ENCODE measurements around the gene ASTN1. TPM values are rescaled to one million over a fixed set of nuclear protein-coding genes. Genes with fewer than 3 reads are reported as not detected.
A peak's percentile ranks its signal among the peaks of the same experiment; 100 is the strongest.

Gene ASTN1
- total RNA-seq, 2 experiments from 2014 or later, result not detected

DNA sequence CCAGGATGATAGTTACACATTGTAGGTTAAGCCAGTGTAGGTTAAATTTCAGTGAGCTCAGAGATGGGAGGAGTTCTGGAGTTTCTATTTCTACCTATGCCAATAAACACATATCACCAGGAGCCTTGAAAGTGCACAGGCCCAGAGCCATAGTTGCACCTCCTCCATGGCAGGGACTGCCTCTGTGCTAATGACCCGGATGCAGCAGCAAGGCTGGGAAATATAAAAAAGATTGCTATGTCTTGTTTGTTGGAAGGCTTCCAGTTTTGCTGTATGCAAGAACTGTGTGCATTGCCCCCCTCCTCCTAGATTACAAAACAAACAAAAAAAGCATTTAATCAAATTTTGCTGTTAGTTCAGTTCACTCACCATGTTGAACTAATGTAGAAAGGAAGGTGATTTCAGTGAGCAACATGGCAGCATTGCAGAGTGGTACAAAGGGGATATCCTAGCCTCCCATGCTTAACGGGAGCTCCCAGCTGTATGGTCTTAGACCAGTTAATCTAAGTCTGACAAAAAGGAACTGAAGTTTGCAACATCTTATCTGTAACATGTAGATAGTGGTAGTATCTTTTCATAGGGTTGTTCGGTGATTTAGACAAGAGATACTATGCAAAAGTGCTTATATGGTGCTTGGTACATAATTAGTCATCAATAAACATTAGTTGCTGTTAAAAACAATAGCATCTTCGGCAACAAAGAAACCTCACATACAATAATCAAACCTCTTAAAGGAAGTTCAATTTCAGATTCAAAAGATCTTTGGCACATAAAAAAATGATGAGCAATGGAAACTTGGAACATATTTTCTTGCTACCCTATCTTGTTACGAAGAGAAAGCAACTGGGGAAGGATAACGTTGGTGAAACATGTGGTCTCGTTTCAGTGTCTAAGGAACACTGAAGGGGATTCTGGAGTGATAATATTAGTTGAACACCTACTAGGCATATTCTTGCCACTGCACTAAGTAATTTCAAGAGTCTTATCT, 309.5 kb downstream of the ASTN1 start:
- no peak overlapping the region for H3K27ac Mint-ChIP-seq
- no peak overlapping the region for H3K4me3 Mint-ChIP-seq
- H3K27me3 Mint-ChIP-seq (ENCODE audit: low read depth), result peaks cover 7% of the 10 kb centered on the region
- CTCF ChIA-PET, result no interaction called here
- H3K4me1 Mint-ChIP-seq (ENCODE audit: low read depth), result no peaks in the 10 kb centered on the region
- DNase-seq, result no peak
- intact Hi-C loops (cut with micrococcal nuclease), result no loop called here
- H3K36me3 Mint-ChIP-seq (ENCODE audit: low read depth), result no peaks in the 10 kb centered on the region
- H3K9me3 Mint-ChIP-seq, result no peaks in the 10 kb centered on the region

DNA sequence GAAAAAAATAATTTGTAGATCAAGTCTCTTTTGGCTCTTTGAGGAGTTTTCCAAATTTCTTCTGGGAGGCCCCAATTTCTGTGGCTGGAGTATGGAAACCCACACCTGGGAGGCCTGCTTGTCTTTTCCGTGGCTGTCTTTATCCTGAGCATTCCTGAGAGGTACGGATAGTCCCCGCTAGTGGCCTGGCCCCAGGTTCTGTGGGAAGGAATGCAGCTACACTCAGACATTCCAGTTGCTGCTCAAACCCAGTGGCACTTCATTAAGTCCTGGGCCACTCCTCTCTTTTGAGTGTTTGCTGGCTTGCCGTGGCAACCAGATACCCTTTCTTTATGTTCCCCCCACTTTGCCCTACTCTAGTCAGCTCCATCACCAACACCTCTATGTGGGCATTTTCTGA, 310.4 kb downstream of the ASTN1 start:
- DNase-seq, result no peak
- Mint-ChIP-seq H3K27ac (no peak overlapping the region), H3K9me3 (no peaks in the 10 kb centered on the region), H3K4me1 (ENCODE audit: low read depth) (no peaks in the 10 kb centered on the region), H3K4me3 (no peak overlapping the region), H3K27me3 (ENCODE audit: low read depth) (peaks cover 7% of the 10 kb centered on the region), H3K36me3 (ENCODE audit: low read depth) (no peaks in the 10 kb centered on the region)
- intact Hi-C loops (cut with micrococcal nuclease), result no loop called here
- CTCF ChIA-PET, result no interaction called here

DNA sequence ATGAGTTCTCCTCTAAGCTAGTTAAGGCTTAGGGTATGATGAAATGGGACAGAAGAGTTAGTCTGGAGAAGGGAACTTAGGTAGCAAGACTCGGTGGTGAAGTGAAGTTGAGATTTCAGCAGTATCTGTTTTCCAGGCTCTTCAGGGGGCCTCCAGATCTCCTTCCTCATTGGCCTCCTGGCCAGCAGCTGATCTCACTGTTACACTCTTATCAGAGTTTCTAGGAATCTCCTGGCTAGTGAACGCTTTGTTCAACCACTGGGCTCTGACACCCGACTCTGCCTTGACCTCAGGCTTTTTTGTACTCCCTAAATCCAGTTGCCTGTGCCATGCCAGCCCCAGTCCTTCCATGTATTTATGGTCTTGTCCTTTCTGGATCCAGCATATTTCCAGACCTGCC, 311.0 kb downstream of the ASTN1 start:
- Mint-ChIP-seq H3K9me3 (no peaks in the 10 kb centered on the region), H3K4me1 (ENCODE audit: low read depth) (no peaks in the 10 kb centered on the region), H3K4me3 (no peak overlapping the region), H3K27ac (no peak overlapping the region), H3K36me3 (ENCODE audit: low read depth) (no peaks in the 10 kb centered on the region), H3K27me3 (ENCODE audit: low read depth) (peaks cover 7% of the 10 kb centered on the region)
- intact Hi-C loops (cut with micrococcal nuclease), result no loop called here
- DNase-seq, result no peak
- CTCF ChIA-PET, result no interaction called here

DNA sequence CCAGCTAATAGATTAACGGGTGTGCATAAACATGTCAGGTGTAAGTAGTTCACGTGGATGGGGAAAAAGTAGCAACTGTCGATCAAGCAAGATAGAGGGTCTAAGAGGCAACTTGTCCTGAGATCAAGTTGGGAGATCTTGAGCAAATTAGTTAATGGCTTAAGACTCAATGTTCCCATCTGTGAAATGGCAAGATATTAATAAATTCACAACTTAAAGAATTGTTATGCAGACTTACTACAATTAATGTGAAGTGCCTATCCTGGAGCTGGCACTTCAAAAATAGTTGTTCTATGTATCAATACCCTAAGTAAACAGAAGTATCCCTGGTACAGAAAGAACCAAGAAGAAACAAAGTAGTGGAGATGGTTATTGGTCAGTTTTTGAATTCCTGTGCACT, 312.4 kb downstream of the ASTN1 start:
- Mint-ChIP-seq H3K4me1 (ENCODE audit: low read depth) (no peaks in the 10 kb centered on the region), H3K4me3 (no peak overlapping the region), H3K36me3 (ENCODE audit: low read depth) (no peaks in the 10 kb centered on the region), H3K9me3 (no peaks in the 10 kb centered on the region), H3K27me3 (ENCODE audit: low read depth) (peaks cover 10% of the 10 kb centered on the region), H3K27ac (no peak overlapping the region)
- CTCF ChIA-PET, result no interaction called here
- intact Hi-C loops (cut with micrococcal nuclease), result no loop called here
- no peak for DNase-seq

DNA sequence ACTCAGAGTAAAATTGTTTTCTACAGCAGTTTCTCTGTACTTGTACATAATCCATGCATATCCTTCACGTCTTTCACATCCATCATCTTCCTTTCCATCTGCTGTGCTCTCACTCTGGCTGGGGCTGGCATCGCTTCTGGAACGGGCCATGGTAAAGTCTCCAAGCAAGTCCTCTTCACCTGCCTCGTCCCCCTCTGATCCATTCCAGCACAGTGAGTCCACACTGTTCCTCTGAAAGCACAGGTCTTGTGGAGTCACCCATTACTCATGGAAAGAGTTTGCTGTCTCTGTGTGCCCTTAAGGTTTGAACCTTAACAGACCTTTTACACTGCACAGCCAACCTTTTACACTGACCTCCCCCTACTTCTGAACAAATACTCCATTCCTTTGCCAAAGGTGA, 313.6 kb downstream of the ASTN1 start:
- peaks cover 11% of the 10 kb centered on the region for H3K27me3 Mint-ChIP-seq (ENCODE audit: low read depth)
- no peak overlapping the region for H3K4me3 Mint-ChIP-seq
- H3K36me3 Mint-ChIP-seq (ENCODE audit: low read depth), result no peaks in the 10 kb centered on the region
- CTCF ChIA-PET, result no interaction called here
- no peak for DNase-seq
- H3K9me3 Mint-ChIP-seq, result no peaks in the 10 kb centered on the region
- intact Hi-C loops (cut with micrococcal nuclease), result no loop called here
- no peaks in the 10 kb centered on the region for H3K4me1 Mint-ChIP-seq (ENCODE audit: low read depth)
- H3K27ac Mint-ChIP-seq, result no peak overlapping the region

DNA sequence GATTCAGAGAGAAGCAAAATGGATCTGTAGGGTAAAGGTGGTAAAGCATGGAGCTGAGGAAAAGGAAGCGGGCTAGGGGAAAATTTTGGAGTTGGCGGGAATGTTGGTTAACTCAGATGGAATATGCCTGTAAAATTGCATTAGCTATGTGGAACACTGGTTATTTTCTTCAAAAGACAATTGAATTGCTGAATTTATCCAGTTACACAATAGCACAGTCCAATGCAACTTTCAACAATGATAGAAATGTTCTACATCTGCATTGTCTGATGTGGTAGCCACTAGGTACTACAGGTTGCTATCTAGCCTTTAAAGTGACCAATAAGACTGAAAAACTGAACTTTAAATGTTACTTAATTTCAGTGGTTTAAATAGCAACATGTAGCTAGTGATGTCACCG, 315.2 kb downstream of the ASTN1 start:
- no peaks in the 10 kb centered on the region for H3K36me3 Mint-ChIP-seq (ENCODE audit: low read depth)
- H3K4me3 Mint-ChIP-seq, result no peak overlapping the region
- H3K4me1 Mint-ChIP-seq (ENCODE audit: low read depth), result no peaks in the 10 kb centered on the region
- intact Hi-C loops (cut with micrococcal nuclease), result no loop called here
- no peak for DNase-seq
- no peaks in the 10 kb centered on the region for H3K9me3 Mint-ChIP-seq
- no peak overlapping the region for H3K27ac Mint-ChIP-seq
- CTCF ChIA-PET, result interaction anchor here (1.0 kb wide), 1 partner anchor 23 kb away, joined by 3 read pairs; no protein-coding TSS in a partner anchor
- peaks cover 11% of the 10 kb centered on the region for H3K27me3 Mint-ChIP-seq (ENCODE audit: low read depth)

DNA sequence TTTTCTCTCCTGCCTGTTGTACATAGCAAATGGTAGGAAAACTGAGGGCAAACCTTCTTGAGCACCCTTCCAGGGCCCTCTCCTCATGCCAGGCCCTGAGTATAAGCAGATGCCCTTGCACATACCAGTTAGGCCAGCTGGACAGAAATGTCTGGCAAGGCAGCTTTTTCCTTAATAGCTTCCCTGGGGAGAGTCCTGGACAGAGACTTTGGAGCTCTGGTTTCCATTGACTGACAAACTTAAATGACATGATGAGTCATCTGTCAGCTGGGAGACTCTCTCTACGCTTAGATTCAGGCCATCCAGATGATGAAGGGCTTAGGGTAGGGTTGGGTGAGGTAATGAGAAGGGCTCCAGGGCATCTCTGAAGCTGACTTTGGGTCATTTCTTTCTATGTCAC, 317.5 kb downstream of the ASTN1 start:
- H3K4me1 Mint-ChIP-seq (ENCODE audit: low read depth), result no peaks in the 10 kb centered on the region
- no peak for DNase-seq
- no peaks in the 10 kb centered on the region for H3K36me3 Mint-ChIP-seq (ENCODE audit: low read depth)
- H3K27ac Mint-ChIP-seq, result no peak overlapping the region
- H3K9me3 Mint-ChIP-seq, result no peaks in the 10 kb centered on the region
- H3K4me3 Mint-ChIP-seq, result no peak overlapping the region
- H3K27me3 Mint-ChIP-seq (ENCODE audit: low read depth), result peaks cover 9% of the 10 kb centered on the region
- CTCF ChIA-PET, result interaction anchor here (0.6 kb wide), 1 partner anchor 10 kb away, joined by 3 read pairs; no protein-coding TSS in a partner anchor
- intact Hi-C loops (cut with micrococcal nuclease), result no loop called here

DNA sequence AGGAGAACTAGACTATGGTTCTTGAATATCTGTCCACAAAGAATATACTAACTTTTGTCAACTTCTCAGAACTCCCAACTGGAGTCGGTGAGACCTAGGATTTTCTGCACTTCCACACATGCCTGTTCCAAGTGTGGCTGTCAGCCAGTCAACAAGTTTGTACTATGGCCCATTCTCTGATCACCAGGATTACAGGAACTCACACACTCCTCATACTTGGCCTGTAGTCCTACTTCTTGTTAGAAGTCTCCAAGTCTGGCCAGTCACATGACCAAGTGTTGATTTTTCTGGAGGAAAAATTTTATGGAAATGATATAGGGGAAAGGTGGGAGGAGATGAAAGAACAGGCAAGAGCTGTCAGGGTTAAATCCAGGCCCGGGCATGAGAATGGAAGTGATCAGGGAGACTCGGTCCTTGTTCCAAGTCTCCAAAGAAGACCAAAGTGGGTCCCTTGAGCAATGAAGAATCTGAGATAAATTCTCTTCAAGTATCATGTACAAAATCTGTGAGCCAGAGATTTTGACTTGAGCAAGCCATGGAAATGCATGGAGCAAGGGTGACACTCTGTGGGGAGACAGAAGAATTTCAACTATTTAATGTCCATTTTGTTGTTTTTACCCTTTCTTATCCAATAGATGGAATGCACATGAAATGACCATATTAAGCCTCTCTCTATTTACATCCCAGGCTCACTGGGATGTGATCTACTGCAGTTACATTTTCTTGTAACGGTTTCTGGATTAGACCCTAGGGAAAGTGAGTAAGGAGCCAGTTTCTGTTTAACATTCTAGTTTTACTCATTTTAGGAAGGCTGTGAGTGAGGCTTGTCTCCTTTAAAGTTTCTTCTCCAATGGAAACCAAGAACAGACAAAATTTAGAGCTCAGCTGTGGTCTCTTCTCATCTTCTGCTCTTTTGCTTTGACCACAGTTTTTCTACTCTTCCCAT, 320.9 kb downstream of the ASTN1 start:
- Mint-ChIP-seq H3K36me3 (ENCODE audit: low read depth) (no peaks in the 10 kb centered on the region), H3K27ac (no peak overlapping the region), H3K4me1 (ENCODE audit: low read depth) (no peaks in the 10 kb centered on the region), H3K27me3 (ENCODE audit: low read depth) (peaks cover 11% of the 10 kb centered on the region), H3K9me3 (no peaks in the 10 kb centered on the region), H3K4me3 (no peak overlapping the region)
- CTCF ChIA-PET, result no interaction called here
- intact Hi-C loops (cut with micrococcal nuclease), result no loop called here
- DNase-seq, result peak; percentile 5

DNA sequence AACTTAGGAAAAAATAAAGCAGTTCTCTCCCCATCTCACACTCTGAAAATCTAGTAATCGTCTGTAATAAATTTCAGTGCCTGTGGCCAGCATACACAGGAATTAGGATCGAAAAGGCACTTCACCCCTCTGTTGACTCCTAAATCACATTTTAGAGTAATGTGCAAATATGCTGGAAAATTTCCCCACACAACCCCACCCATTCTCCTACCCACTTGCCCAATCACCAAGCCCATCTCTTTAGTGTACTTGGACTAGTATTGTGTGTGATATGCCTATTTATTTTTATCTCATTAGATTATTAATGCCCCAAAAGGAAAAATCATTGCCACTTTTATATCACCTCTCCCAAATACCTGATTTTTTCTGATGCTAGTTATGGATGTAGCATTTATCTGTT, 323.3 kb downstream of the ASTN1 start:
- Mint-ChIP-seq H3K9me3 (no peaks in the 10 kb centered on the region), H3K4me3 (no peak overlapping the region), H3K36me3 (ENCODE audit: low read depth) (no peaks in the 10 kb centered on the region), H3K27me3 (ENCODE audit: low read depth) (peaks cover 5% of the 10 kb centered on the region), H3K27ac (no peak overlapping the region), H3K4me1 (ENCODE audit: low read depth) (no peaks in the 10 kb centered on the region)
- intact Hi-C loops (cut with micrococcal nuclease), result no loop called here
- no peak for DNase-seq
- CTCF ChIA-PET, result no interaction called here

DNA sequence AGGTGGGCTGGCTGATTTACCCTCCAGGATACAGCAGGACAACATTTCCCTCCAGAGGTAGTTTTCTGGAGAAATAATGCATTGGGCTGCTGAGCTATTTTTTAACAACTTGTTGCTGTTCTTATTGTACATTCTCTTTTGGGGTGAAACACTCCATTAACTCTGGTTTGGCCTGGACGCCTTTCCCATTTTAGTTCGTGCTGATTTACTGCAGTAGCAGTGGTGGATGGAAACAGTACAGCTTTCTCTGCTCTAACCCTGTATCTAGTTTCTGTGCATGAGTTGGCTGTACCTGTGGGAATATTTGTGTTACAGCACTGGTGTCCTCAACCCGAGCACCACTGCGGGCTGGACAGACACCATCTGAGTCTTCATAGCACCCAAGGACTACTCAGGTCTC, 325.3 kb downstream of the ASTN1 start:
- Mint-ChIP-seq H3K27me3 (ENCODE audit: low read depth) (peaks cover 5% of the 10 kb centered on the region), H3K9me3 (no peaks in the 10 kb centered on the region), H3K27ac (no peak overlapping the region), H3K4me1 (ENCODE audit: low read depth) (no peaks in the 10 kb centered on the region), H3K36me3 (ENCODE audit: low read depth) (no peaks in the 10 kb centered on the region), H3K4me3 (no peak overlapping the region)
- no peak for DNase-seq
- CTCF ChIA-PET, result no interaction called here
- intact Hi-C loops (cut with micrococcal nuclease), result no loop called here

DNA sequence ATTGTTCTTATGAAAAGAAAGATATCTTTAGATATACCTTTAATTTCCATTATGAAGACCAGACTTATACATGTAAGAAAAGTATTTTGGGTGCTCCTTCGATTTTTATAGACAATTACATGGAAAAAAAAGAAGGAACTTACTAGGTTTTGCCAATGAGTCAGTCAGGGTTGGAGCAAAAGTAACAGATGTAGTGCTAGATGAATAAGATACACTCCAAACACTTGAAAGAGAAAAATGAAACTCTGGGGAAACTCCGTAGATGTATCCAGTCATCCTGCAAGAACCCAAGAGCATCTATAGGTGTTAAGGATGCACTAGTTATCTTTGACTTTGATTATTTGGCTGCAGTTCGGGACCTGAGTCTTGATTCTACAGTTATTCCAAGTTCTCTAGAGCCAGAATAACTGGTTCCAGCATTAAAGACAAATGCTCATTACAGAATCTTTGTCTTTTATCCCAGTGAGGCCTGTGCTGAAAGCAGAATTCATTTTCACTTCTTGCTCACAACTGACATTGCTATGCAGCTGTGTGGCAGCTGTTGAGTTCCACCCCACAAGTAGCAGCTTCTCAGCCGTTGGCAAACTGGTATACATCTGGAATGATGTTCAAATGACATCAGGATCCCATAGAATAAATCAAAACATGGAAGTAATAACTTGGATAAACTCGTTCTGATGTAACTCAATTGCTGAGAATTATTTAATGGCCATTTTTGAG, 326.1 kb downstream of the ASTN1 start:
- intact Hi-C loops (cut with micrococcal nuclease), result no loop called here
- H3K27me3 Mint-ChIP-seq (ENCODE audit: low read depth), result peaks cover 5% of the 10 kb centered on the region
- no peak overlapping the region for H3K27ac Mint-ChIP-seq
- H3K4me1 Mint-ChIP-seq (ENCODE audit: low read depth), result no peaks in the 10 kb centered on the region
- CTCF ChIA-PET, result no interaction called here
- no peaks in the 10 kb centered on the region for H3K36me3 Mint-ChIP-seq (ENCODE audit: low read depth)
- DNase-seq, result no peak
- H3K4me3 Mint-ChIP-seq, result no peak overlapping the region
- no peaks in the 10 kb centered on the region for H3K9me3 Mint-ChIP-seq

DNA sequence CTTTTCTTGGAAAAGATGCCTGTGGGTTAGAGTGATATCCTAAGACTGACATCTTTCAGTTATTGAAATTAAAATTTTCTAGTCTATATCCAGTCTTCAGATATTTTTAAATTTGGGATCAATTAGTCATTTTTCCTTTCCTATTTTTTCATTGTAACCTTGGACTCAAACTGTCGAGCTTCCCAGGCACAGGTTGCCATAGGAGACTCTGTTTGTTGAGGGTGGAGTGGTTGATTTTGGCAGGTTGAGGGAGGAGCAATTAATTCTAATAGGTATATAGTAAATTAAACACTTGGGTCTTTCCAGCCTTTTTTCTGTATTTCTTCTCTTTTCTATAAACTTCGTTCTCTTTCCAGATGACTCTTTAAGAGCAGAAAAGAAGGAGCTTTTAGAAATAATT, 326.8 kb downstream of the ASTN1 start:
- no peaks in the 10 kb centered on the region for H3K4me1 Mint-ChIP-seq (ENCODE audit: low read depth)
- no peak for DNase-seq
- no peak overlapping the region for H3K27ac Mint-ChIP-seq
- no peaks in the 10 kb centered on the region for H3K9me3 Mint-ChIP-seq
- no peak overlapping the region for H3K4me3 Mint-ChIP-seq
- H3K36me3 Mint-ChIP-seq (ENCODE audit: low read depth), result no peaks in the 10 kb centered on the region
- intact Hi-C loops (cut with micrococcal nuclease), result no loop called here
- CTCF ChIA-PET, result interaction anchor here (0.7 kb wide), 1 partner anchor 9 kb away, joined by 3 read pairs; no protein-coding TSS in a partner anchor
- peaks cover 5% of the 10 kb centered on the region for H3K27me3 Mint-ChIP-seq (ENCODE audit: low read depth)
